Adipocyte (in vitro differentiated cells): ENCODE results near the gene NAA60.
"Not testable (repeated sequence)": the region's sequence is repeated elsewhere in the genome, so short reads cannot be mapped to it uniquely, and the experiment has no call there.

Experiments used
- DNase-seq: peaks from one replicate; pipeline ENCODE4 v3.0.0-alpha.2; 2015; ENCODE audit warnings: low read depth
- H3K27me3 ChIP-seq: replicated peaks from 2 replicates; pipeline ENCODE4 v1.7.0; 2013; ENCODE audit warnings: mild to moderate bottlenecking, low read length, moderate library complexity; ENCODE audit not compliant: control insufficient read depth, insufficient read depth
- H3K36me3 ChIP-seq: 2 replicates; pipeline ENCODE4 v1.7.0; 2013; ENCODE audit warnings: low read length, mild to moderate bottlenecking, moderate library complexity; ENCODE audit not compliant: control insufficient read depth, insufficient read depth, severe bottlenecking
- H3K4me1 ChIP-seq: 2 replicates; pipeline ENCODE4 v1.7.0; 2013; ENCODE audit warnings: mild to moderate bottlenecking, low read length, moderate library complexity; ENCODE audit not compliant: control insufficient read depth, insufficient read depth
- H3K4me3 ChIP-seq: 2 replicates; pipeline ENCODE4 v1.7.0; 2013; ENCODE audit warnings: mild to moderate bottlenecking, low read length, moderate library complexity
- H3K9ac ChIP-seq: 2 replicates; pipeline ENCODE4 v1.7.0; 2013; ENCODE audit warnings: mild to moderate bottlenecking, low read length, moderate library complexity
- H3K9me3 ChIP-seq: 2 replicates; pipeline ENCODE4 v1.7.0; 2013; ENCODE audit warnings: mild to moderate bottlenecking, low read length, moderate library complexity; ENCODE audit not compliant: control insufficient read depth

NAA60 gene

GRCh38 chr16:3518292-3518985 is 75.0 kb downstream of the NAA60 start:
- no peaks in the 10 kb centered on the region for H3K27me3 ChIP-seq
- peak; percentile 44 for DNase-seq
- no peaks in the 10 kb centered on the region for H3K9me3 ChIP-seq
- no peak overlapping the region for H3K9ac ChIP-seq
- peaks cover 6% of the 10 kb centered on the region for H3K4me1 ChIP-seq
- H3K36me3 ChIP-seq: peaks cover 79% of the 10 kb centered on the region
- no peak overlapping the region for H3K4me3 ChIP-seq

- H3K27me3 ChIP-seq: no peaks in the 10 kb centered on the region
- no peak overlapping the region for H3K4me3 ChIP-seq
- H3K9ac ChIP-seq: no peak overlapping the region
- peaks cover 79% of the 10 kb centered on the region for H3K36me3 ChIP-seq
- DNase-seq: no peak
- H3K9me3 ChIP-seq: no peaks in the 10 kb centered on the region
- peaks cover 6% of the 10 kb centered on the region for H3K4me1 ChIP-seq
Observed at GRCh38 chr16:3518986-3519348, 75.5 kb downstream of the NAA60 start.

- H3K27me3 ChIP-seq: no peaks in the 10 kb centered on the region
- no peak overlapping the region for H3K9ac ChIP-seq
- H3K4me1 ChIP-seq: peaks cover 6% of the 10 kb centered on the region
- DNase-seq: no peak
- no peaks in the 10 kb centered on the region for H3K9me3 ChIP-seq
- H3K36me3 ChIP-seq: peaks cover 78% of the 10 kb centered on the region
- H3K4me3 ChIP-seq: no peak overlapping the region
Observed at GRCh38 chr16:3519581-3519980, 76.1 kb downstream of the NAA60 start.

GRCh38 chr16:3520413-3520812 is 76.9 kb downstream of the NAA60 start:
- H3K27me3 ChIP-seq: no peaks in the 10 kb centered on the region
- no peak overlapping the region for H3K4me3 ChIP-seq
- no peak overlapping the region for H3K9ac ChIP-seq
- peaks cover 77% of the 10 kb centered on the region for H3K36me3 ChIP-seq
- peaks cover 6% of the 10 kb centered on the region for H3K4me1 ChIP-seq
- no peaks in the 10 kb centered on the region for H3K9me3 ChIP-seq
- DNase-seq: peak; percentile 78

GRCh38 chr16:3520841-3521240 is 77.4 kb downstream of the NAA60 start:
- H3K4me1 ChIP-seq: peaks cover 6% of the 10 kb centered on the region
- no peak overlapping the region for H3K9ac ChIP-seq
- peaks cover 73% of the 10 kb centered on the region for H3K36me3 ChIP-seq
- H3K4me3 ChIP-seq: no peak overlapping the region
- H3K9me3 ChIP-seq: no peaks in the 10 kb centered on the region
- no peak for DNase-seq
- no peaks in the 10 kb centered on the region for H3K27me3 ChIP-seq

- Histone ChIP-seq H3K27me3 (no peaks in the 10 kb centered on the region), H3K9me3 (no peaks in the 10 kb centered on the region), H3K9ac (no peak overlapping the region), H3K4me1 (peaks cover 6% of the 10 kb centered on the region), H3K4me3 (no peak overlapping the region), H3K36me3 (peaks cover 56% of the 10 kb centered on the region)
- DNase-seq: no peak
Observed at GRCh38 chr16:3523281-3523680, 79.8 kb downstream of the NAA60 start.

- no peak for DNase-seq
- peaks cover 6% of the 10 kb centered on the region for H3K4me1 ChIP-seq
- no peaks in the 10 kb centered on the region for H3K27me3 ChIP-seq
- H3K4me3 ChIP-seq: no peak overlapping the region
- peaks cover 43% of the 10 kb centered on the region for H3K36me3 ChIP-seq
- no peaks in the 10 kb centered on the region for H3K9me3 ChIP-seq
- no peak overlapping the region for H3K9ac ChIP-seq
Observed at GRCh38 chr16:3525951-3526350, 82.5 kb downstream of the NAA60 start.

GRCh38 chr16:3527216-3527829 is 83.8 kb downstream of the NAA60 start:
- H3K27me3 ChIP-seq, H3K9me3 ChIP-seq, H3K4me3 ChIP-seq, H3K4me1 ChIP-seq, H3K9ac ChIP-seq: not testable (repeated sequence)
- peaks cover 47% of the 10 kb centered on the region for H3K36me3 ChIP-seq
- DNase-seq: peak; percentile 66

- H3K4me1 ChIP-seq: no peaks in the 10 kb centered on the region
- peaks cover 49% of the 10 kb centered on the region for H3K36me3 ChIP-seq
- no peak overlapping the region for H3K9ac ChIP-seq
- DNase-seq: no peak
- H3K27me3 ChIP-seq: no peaks in the 10 kb centered on the region
- H3K9me3 ChIP-seq: no peaks in the 10 kb centered on the region
- H3K4me3 ChIP-seq: no peak overlapping the region
Observed at GRCh38 chr16:3528406-3528805, 84.9 kb downstream of the NAA60 start.

- H3K4me1 ChIP-seq: no peaks in the 10 kb centered on the region
- H3K4me3 ChIP-seq: no peak overlapping the region
- H3K9ac ChIP-seq: no peak overlapping the region
- no peaks in the 10 kb centered on the region for H3K27me3 ChIP-seq
- peaks cover 49% of the 10 kb centered on the region for H3K36me3 ChIP-seq
- no peaks in the 10 kb centered on the region for H3K9me3 ChIP-seq
- DNase-seq: no peak
Observed at GRCh38 chr16:3529175-3529574, 85.7 kb downstream of the NAA60 start.

GRCh38 chr16:3530371-3530914 is 87.0 kb downstream of the NAA60 start:
- Histone ChIP-seq H3K36me3 (peaks cover 41% of the 10 kb centered on the region), H3K4me1 (no peaks in the 10 kb centered on the region), H3K9ac (no peak overlapping the region), H3K4me3 (no peak overlapping the region), H3K27me3 (no peaks in the 10 kb centered on the region), H3K9me3 (no peaks in the 10 kb centered on the region)
- no peak for DNase-seq
